ENCODE results near the gene RELL1. TPM values are rescaled to one million over a fixed set of nuclear protein-coding genes. Genes with fewer than 3 reads are reported as not detected.

RELL1 gene
- total and polyA plus RNA-seq, 12 donors, result 0.44 to 27.0 (median 13.8) TPM

GRCh38 chr4:37599092-37599790 lies 86.9 kb downstream of the RELL1 start:
- DNase-seq, result no peak
- no peak for TF ChIP-seq POLR2A (IDR thresholded peaks at IDR 0.05)
- TF ChIP-seq CTCF (IDR thresholded peaks at IDR 0.05), result no peak
- intact Hi-C loops (cut with DNase I), result no loop called here
- H3K27me3 ChIP-seq, result no peaks in the 10 kb centered on the region
- H3K27ac ChIP-seq, result no peak overlapping the region
- no peaks in the 10 kb centered on the region for H3K36me3 ChIP-seq (replicated peaks in 1 of 2)
- WGBS, 4 donors, result 87 to 100% (median 93%) methylated on average over 8 to 9 of the region's 9 CpGs
- no peak overlapping the region for H3K4me3 ChIP-seq
- no peaks in the 10 kb centered on the region for H3K9me3 ChIP-seq (replicated peaks in 1 of 3)
- H3K4me1 ChIP-seq (replicated peaks in 1 of 2), result no peaks in the 10 kb centered on the region

DNA sequence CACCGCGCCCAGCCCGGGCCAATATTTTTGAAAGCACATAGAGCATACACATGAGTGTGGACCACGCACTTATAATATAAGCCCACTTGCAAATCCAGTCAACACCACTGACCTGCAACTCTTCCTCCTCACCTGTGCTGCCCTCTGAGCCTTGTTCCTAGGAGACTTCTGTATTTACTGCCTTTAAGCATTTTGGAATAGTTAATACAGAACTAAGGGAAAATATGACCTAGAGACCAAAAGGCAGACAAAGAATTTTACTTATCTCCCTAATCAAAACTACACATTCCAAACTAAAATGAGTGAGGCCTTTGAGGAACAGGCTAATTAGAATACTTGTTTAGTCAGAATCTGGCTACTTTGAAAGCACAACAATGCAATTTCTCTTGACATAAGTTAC lies 89.1 kb downstream of the RELL1 start:
- intact Hi-C loops (cut with DNase I), result no loop called here
- Histone ChIP-seq H3K27me3 (no peaks in the 10 kb centered on the region), H3K27ac (no peak overlapping the region), H3K4me3 (no peak overlapping the region), H3K36me3 (replicated peaks in 1 of 2) (no peaks in the 10 kb centered on the region), H3K9me3 (replicated peaks in 1 of 3) (no peaks in the 10 kb centered on the region), H3K4me1 (replicated peaks in 1 of 2) (no peaks in the 10 kb centered on the region)
- no peak for DNase-seq
- 98 to 99% (median 98%) methylated on average over 4 of the region's 4 CpGs for WGBS, 4 donors
- TF ChIP-seq POLR2A (IDR thresholded peaks at IDR 0.05), result no peak
- TF ChIP-seq CTCF (IDR thresholded peaks at IDR 0.05), result no peak

- H3K9me3 ChIP-seq (replicated peaks in 1 of 3), result no peaks in the 10 kb centered on the region
- intact Hi-C loops (cut with DNase I), result no loop called here
- H3K27ac ChIP-seq, result no peak overlapping the region
- no peaks in the 10 kb centered on the region for H3K27me3 ChIP-seq
- no peaks in the 10 kb centered on the region for H3K36me3 ChIP-seq (replicated peaks in 1 of 2)
- TF ChIP-seq POLR2A (IDR thresholded peaks at IDR 0.05), result no peak
- no peak for TF ChIP-seq CTCF (IDR thresholded peaks at IDR 0.05)
- no peaks in the 10 kb centered on the region for H3K4me1 ChIP-seq (replicated peaks in 1 of 2)
- H3K4me3 ChIP-seq, result no peak overlapping the region
- DNase-seq, result no peak
- 64 to 78% (median 72%) methylated on average over 12 of the region's 12 CpGs for whole genome bisulfite sequencing, 4 donors
Observed at GRCh38 chr4:37595875-37596680, 90.1 kb downstream of the RELL1 start.

GRCh38 chr4:37594099-37594498 lies 92.1 kb downstream of the RELL1 start:
- no peak for DNase-seq
- TF ChIP-seq CTCF (IDR thresholded peaks at IDR 0.05) (no peak), POLR2A (IDR thresholded peaks at IDR 0.05) (no peak)
- intact Hi-C loops (cut with DNase I), result no loop called here
- Histone ChIP-seq H3K27me3 (no peaks in the 10 kb centered on the region), H3K27ac (no peak overlapping the region), H3K36me3 (replicated peaks in 1 of 2) (no peaks in the 10 kb centered on the region), H3K4me1 (replicated peaks in 1 of 2) (no peaks in the 10 kb centered on the region), H3K4me3 (no peak overlapping the region), H3K9me3 (replicated peaks in 1 of 3) (no peaks in the 10 kb centered on the region)
- WGBS, 4 donors, result 56 to 82% (median 74%) methylated on average over 2 of the region's 2 CpGs
